H1 (cell line): ENCODE data around the gene SWT1. TPM values are rescaled to one million over a fixed set of nuclear protein-coding genes. Genes with fewer than 3 reads are reported as not detected.

Experiments used
- CBX5 ChIP-seq: fragments of 300-800, 300-1000 bp; sonication (generic); IDR thresholded peaks from 2 replicates; pipeline ENCODE4 v1.7.1; 2016; ENCODE audit warnings: antibody characterized with exemption, low read length, low read depth
- CBX8 ChIP-seq: fragments of 300-800, 300-1000 bp; sonication (generic); IDR thresholded peaks from 2 replicates; pipeline ENCODE4 v1.7.1; 2016; ENCODE audit warnings: low read depth, low read length, borderline replicate concordance
- CEBPB ChIP-seq: IDR thresholded peaks from 2 replicates; pipeline ENCODE4 v1.6.1; 2012; ENCODE audit warnings: low read depth, low read length
- CHD7 ChIP-seq: fragments of 300-600 bp; sonication (generic); IDR thresholded peaks from 2 replicates; pipeline ENCODE4 v1.7.1; 2012; ENCODE audit warnings: low read length, moderate library complexity, mild to moderate bottlenecking, inconsistent platforms; ENCODE audit not compliant: insufficient replicate concordance
- EGR1 ChIP-seq: IDR thresholded peaks from 2 replicates; pipeline ENCODE4 v1.6.1; 2011; ENCODE audit warnings: low read depth, low read length, borderline replicate concordance
- JUND ChIP-seq: IDR thresholded peaks from 2 replicates; pipeline ENCODE4 v1.6.1; 2011; ENCODE audit warnings: mild to moderate bottlenecking, improper control_type of control experiment, low read length
- KDM1A ChIP-seq: fragments of 200-600, 300-600 bp; sonication (generic); IDR thresholded peaks from 2 replicates; pipeline ENCODE4 v1.7.1; 2016; ENCODE audit warnings: mild to moderate bottlenecking, low read length, borderline replicate concordance
- MAX ChIP-seq: IDR thresholded peaks from 2 replicates; pipeline ENCODE4 v1.6.1; 2012; ENCODE audit warnings: inconsistent platforms
- PHF8 ChIP-seq: fragments of 200-600 bp; sonication (generic); conservative IDR thresholded peaks from 2 replicates; pipeline ENCODE4 v1.7.1; 2012; ENCODE audit warnings: low read depth, mild to moderate bottlenecking, inconsistent platforms, low read length, moderate library complexity
- POLR2A ChIP-seq, 2 experiments: IDR thresholded peaks; 1 replicate in 1 of 2; 2 replicates in 1 of 2; pipeline ENCODE4 v1.6.1; 2011; ENCODE audit warnings: low read depth in 2 of 2, low read length in 2 of 2, mild to moderate bottlenecking in 2 of 2; ENCODE audit errors: control extremely low read depth in 1 of 2
- TAF7 ChIP-seq: optimal IDR thresholded peaks from 2 replicates; pipeline ENCODE3; 2011; ENCODE audit warnings: low read depth, mild to moderate bottlenecking, inconsistent platforms, low read length, moderate library complexity, borderline replicate concordance
- polyA plus RNA-seq, 7 experiments: library from polyadenylated mRNA; depleted of rRNA in 3 of 7; stranded (reverse) in 5 of 7; unstranded in 2 of 7; fragments of >200 nt in 5 of 7; fragments of 200-250 nt in 2 of 7; gene quantifications; 1 replicate in 5 of 7; 2 replicates in 1 of 7; 4 replicates in 1 of 7; pipeline versions ENCODE4 v1.2.1 to v1.2.3, GENCODE V29; 2011 to 2013; ENCODE audit warnings: missing spikeins in 2 of 7, mixed read lengths in 2 of 7
- total RNA-seq: library from RNA; stranded (reverse); fragmentation: NEBNext Ultra II Directional; extraction: Animal tissue kit (Norgen Biotek cat#: 25700); gene quantifications from 2 replicates; pipeline ENCODE4 v1.2.1, GENCODE V29; 2021

The SWT1 gene
- total and polyA plus RNA-seq, 2 of the 8 experiments (the other 6 are each of a cell fraction or from before 2014, with no cell fraction given): 1.4 to 6.2 TPM

GRCh38 chr1:185137896-185138545 lies 18.9 kb upstream of the SWT1 start (continued):
- TF ChIP-seq POLR2A (IDR thresholded peaks at IDR 0.05; ENCODE audit: control extremely low read depth in 1 of 2, low read depth in 2 of 2, low read length in 2 of 2): no peak
- TF ChIP-seq KDM1A: no peak
- no peak for TF ChIP-seq PHF8
- no peak for TF ChIP-seq CBX8
- no peak for TF ChIP-seq CEBPB
- TF ChIP-seq MAX: no peak
- TF ChIP-seq EGR1: no peak
- no peak for TF ChIP-seq JUND
- TF ChIP-seq CBX5: no peak
- TF ChIP-seq TAF7: no peak
- no peak for TF ChIP-seq CHD7
- TF ChIP-seq, all 59 proteins: peak for 0
